ENCODE measurements around the gene RPS6KA2. TPM values are rescaled to one million over a fixed set of nuclear protein-coding genes. Genes with fewer than 3 reads are reported as not detected.

Gene RPS6KA2
- total RNA-seq, 4 donors from 2014 or later: 43.9 to 161 (median 82.7) TPM

GRCh38 chr6:166361077-166361429 lies 266.0 kb downstream of the RPS6KA2 start:
- TF ChIP-seq, protein P1, sequence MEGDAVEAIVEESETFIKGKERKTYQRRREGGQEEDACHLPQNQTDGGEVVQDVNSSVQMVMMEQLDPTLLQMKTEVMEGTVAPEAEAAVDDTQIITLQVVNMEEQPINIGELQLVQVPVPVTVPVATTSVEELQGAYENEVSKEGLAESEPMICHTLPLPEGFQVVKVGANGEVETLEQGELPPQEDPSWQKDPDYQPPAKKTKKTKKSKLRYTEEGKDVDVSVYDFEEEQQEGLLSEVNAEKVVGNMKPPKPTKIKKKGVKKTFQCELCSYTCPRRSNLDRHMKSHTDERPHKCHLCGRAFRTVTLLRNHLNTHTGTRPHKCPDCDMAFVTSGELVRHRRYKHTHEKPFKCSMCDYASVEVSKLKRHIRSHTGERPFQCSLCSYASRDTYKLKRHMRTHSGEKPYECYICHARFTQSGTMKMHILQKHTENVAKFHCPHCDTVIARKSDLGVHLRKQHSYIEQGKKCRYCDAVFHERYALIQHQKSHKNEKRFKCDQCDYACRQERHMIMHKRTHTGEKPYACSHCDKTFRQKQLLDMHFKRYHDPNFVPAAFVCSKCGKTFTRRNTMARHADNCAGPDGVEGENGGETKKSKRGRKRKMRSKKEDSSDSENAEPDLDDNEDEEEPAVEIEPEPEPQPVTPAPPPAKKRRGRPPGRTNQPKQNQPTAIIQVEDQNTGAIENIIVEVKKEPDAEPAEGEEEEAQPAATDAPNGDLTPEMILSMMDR (IDR thresholded peaks at IDR 0.05; ENCODE audit: low read depth): no peak

DNA sequence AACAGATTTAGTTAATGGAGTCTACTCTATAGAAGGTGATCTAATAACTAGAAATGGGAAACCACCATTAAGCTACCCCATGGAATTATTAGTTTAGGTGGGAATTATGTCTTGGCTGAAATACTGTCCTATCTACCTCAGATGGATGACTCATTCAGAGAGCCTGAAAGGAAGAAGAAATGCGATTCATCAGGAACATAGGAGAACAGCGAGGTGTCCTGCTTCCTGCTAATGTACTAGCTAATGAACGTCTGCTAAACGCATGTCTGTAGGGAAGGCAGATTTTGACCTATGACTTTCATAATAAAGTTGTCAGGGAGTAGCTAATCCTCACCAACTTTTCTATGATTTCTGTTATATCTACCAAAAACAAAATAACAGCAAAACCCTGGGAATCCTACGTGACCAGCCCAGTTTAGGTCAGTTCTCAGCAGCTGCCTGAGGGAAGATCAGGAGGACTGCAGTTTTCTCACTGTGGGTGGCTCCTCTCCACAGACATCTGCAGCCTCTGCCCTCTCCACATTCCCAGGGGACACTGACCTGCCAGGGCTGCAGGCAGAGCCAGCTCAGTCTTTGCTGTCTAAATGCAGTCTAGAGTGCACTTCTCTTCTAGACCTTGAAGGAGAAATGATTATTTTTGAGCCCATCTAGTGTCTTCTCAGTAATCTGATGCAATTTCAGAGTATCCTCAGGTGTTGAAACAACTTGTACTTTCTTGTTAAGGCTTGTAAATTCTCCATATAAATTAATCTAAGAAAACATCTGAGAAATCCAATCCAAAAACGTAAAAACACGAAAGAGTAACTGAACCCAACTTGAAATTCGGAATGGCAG lies 266.6 kb downstream of the RPS6KA2 start:
- TF ChIP-seq, protein P1 (IDR thresholded peaks at IDR 0.05; ENCODE audit: low read depth): no peak

Small RNAs within 50 kb of the gene (small RNA-seq; reads per million reads assigned to genes)
- gene MIR1913: 0.36 reads per million

Other genes starting within 250 kb of the RPS6KA2 start
- 100 to 1,000 TPM in 1 of 4 donors, 10 to 100 TPM in 3; 59.7 to 118 (median 94.1) TPM for gene MPC1, start 244.3 kb downstream of the RPS6KA2 start, total RNA-seq
- gene RAMACL, start 40.6 kb downstream of the RPS6KA2 start, total RNA-seq: 10 to 100 TPM in 3 of 4 donors, 1 to 10 TPM in 1; 8.8 to 13.2 (median 11.1) TPM

Measured in subcutaneous adipose tissue (tissue), 4 donors.